Dermis microvascular lymphatic vessel endothelial cell (primary cell): ENCODE results near the gene ACAN. TPM values are rescaled to one million over a fixed set of nuclear protein-coding genes. Genes with fewer than 3 reads are reported as not detected.
A peak's percentile ranks its signal among the peaks of the same experiment; 100 is the strongest.

ENCODE experiments used
- DNase-seq, 2 donors: peaks; one replicate each; pipeline versions ENCODE4 v3.0.0 to v3.0.0-alpha.2; 2010; ENCODE audit warnings: low read depth in 2 of 2
- total RNA-seq: library from RNA; depleted of rRNA; stranded (reverse); fragments of >200 nt; gene quantifications from 2 replicates; pipeline ENCODE4 v1.2.1, GENCODE V29; 2014

ACAN gene
- 0.13 TPM in 1 of 2 replicates, not detected in the other for total RNA-seq

GRCh38 chr15:88803241-88803919 lies at the start of gene ACAN:
ACAN (plus strand) TSS chr15:88803436; CDS start chr15:88836207, 32,771 bp downstream.
- no peak for DNase-seq

GRCh38 chr15:88756521-88756920 lies 46.7 kb upstream of the ACAN start:
- DNase-seq = no peak

- DNase-seq = no peak
These were observed 46.3 kb upstream of the ACAN start for GRCh38 chr15:88756921-88757320.

GRCh38 chr15:88759872-88760271 lies 43.4 kb upstream of the ACAN start:
- DNase-seq = no peak

- no peak for DNase-seq
These were observed 38.8 kb upstream of the ACAN start for GRCh38 chr15:88764448-88764847.

GRCh38 chr15:88765212-88765611 lies 38.0 kb upstream of the ACAN start:
- DNase-seq = no peak

GRCh38 chr15:88769161-88769971 lies 33.9 kb upstream of the ACAN start:
- no peak for DNase-seq

GRCh38 chr15:88775776-88776175 lies 27.5 kb upstream of the ACAN start:
- DNase-seq = no peak

- DNase-seq = no peak
These were observed 26.6 kb upstream of the ACAN start for GRCh38 chr15:88776646-88777045.

GRCh38 chr15:88779944-88780343 lies 23.3 kb upstream of the ACAN start:
- no peak for DNase-seq

GRCh38 chr15:88782465-88782864 lies 20.8 kb upstream of the ACAN start:
- no peak for DNase-seq

- DNase-seq = no peak
These were observed 18.0 kb upstream of the ACAN start for GRCh38 chr15:88785217-88785616.

GRCh38 chr15:88788036-88788435 lies 15.2 kb upstream of the ACAN start:
- DNase-seq = no peak

- no peak for DNase-seq
These were observed 14.4 kb upstream of the ACAN start for GRCh38 chr15:88788816-88789215.

GRCh38 chr15:88790486-88790885 lies 12.8 kb upstream of the ACAN start:
- no peak for DNase-seq

- no peak for DNase-seq
These were observed 11.6 kb upstream of the ACAN start for GRCh38 chr15:88791637-88792036.

GRCh38 chr15:88792342-88793282 lies 10.6 kb upstream of the ACAN start:
- DNase-seq = no peak

- DNase-seq = no peak
These were observed 9.2 kb upstream of the ACAN start for GRCh38 chr15:88794001-88794400.

- DNase-seq = no peak
These were observed 5.4 kb upstream of the ACAN start for GRCh38 chr15:88797663-88798339.

GRCh38 chr15:88799341-88799740 lies 3.9 kb upstream of the ACAN start:
- no peak for DNase-seq

GRCh38 chr15:88800026-88800425 lies 3.2 kb upstream of the ACAN start:
- DNase-seq = peak in 1 of 2 donors; percentile 13
